HepG2 (cell line): ENCODE data around the gene CDYL2. TPM values are rescaled to one million over a fixed set of nuclear protein-coding genes. Genes with fewer than 3 reads are reported as not detected.

ENCODE experiments used
- ATAC-seq: fragments of 200-7000 bp; cut with Tn5 transposase; 3 replicates; pipeline ENCODE4 v1.9.1; 2020; ENCODE audit warnings: mild to moderate bottlenecking, moderate library complexity
- BruUV-seq: library from RNA; stranded (reverse); fragments of 400-500 nt; replicated peaks from 2 replicates; lab custom pipeline; 2021; lab: Mats Ljungman, UMichigan
- CTCF ChIA-PET: fragments of 300-600 bp; formaldehyde crosslinking; extraction: SDS; loops from one replicate; lab custom pipeline; 2021; ENCODE audit warnings: low total read pairs, inconsistent platforms, low intra/inter-chr PET ratio; lab: Yijun Ruan, JAX
- POLR2A ChIA-PET: fragments of 350-600 bp; sonication (Branson Sonifier 250); formaldehyde crosslinking; loops from one replicate; lab custom pipeline; 2020; ENCODE audit warnings: antibody characterized with exemption, inconsistent platforms; lab: Yijun Ruan, JAX
- DNase-seq: peaks from one replicate; pipeline ENCODE4 v3.0.0-alpha.2; 2015; ENCODE audit warnings: low spot score
- FAIRE-seq: peaks from 3 replicates; lab custom pipeline; 2011; peaks lifted over from hg19 to GRCh38; lab: Jason Lieb, UNC
- H2AFZ ChIP-seq: one replicate; pipeline ENCODE4 v1.6.1; 2011; ENCODE audit warnings: low read length, inconsistent platforms
- H3K27ac ChIP-seq: fragments of 300-600 bp; 3 replicates; pipeline ENCODE4 v1.8.0; 2011; ENCODE audit warnings: mixed run types, mild to moderate bottlenecking, mixed read lengths, low read length, inconsistent platforms; ENCODE audit not compliant: insufficient read depth; ENCODE audit errors: extremely low read length
- H3K27me3 ChIP-seq, 2 experiments: fragments of 200-600 bp in 1 of 2; 2 replicates in 1 of 2; 3 replicates in 1 of 2; pipeline versions ENCODE4 v1.6.0 to v1.8.0; 2011; ENCODE audit warnings: low read length in 2 of 2, mild to moderate bottlenecking in 2 of 2, moderate library complexity in 2 of 2, inconsistent platforms in 1 of 2; ENCODE audit not compliant: insufficient read depth in 2 of 2, control insufficient read depth in 1 of 2
- H3K36me3 ChIP-seq, 2 experiments: fragments of 200-600 bp in 1 of 2; replicated peaks in 1 of 2; 2 replicates in 1 of 2; 3 replicates in 1 of 2; pipeline versions ENCODE4 v1.5.1 to v1.8.0; 2011; ENCODE audit warnings: low read length in 2 of 2, inconsistent platforms in 1 of 2; ENCODE audit not compliant: insufficient read depth in 2 of 2, control insufficient read depth in 1 of 2
- H3K4me1 ChIP-seq: 2 replicates; pipeline ENCODE4 v1.5.1; 2012; ENCODE audit warnings: low read length, inconsistent platforms; ENCODE audit not compliant: insufficient read depth
- H3K4me2 ChIP-seq: 2 replicates; pipeline ENCODE4 v1.6.0; 2011; ENCODE audit warnings: low read depth, low read length, inconsistent platforms
- H3K4me3 ChIP-seq, 3 experiments: fragments of 200-600 bp in 1 of 3; sonication (generic), shearing (Covaris generic) in 1 of 3; replicated peaks in 1 of 3; 2 replicates each; pipeline ENCODE4 v1.5.1; 2011 to 2016; ENCODE audit warnings: low read length in 3 of 3, inconsistent platforms in 2 of 3, low read depth in 2 of 3, mild to moderate bottlenecking in 2 of 3, control low read depth in 1 of 3, mixed read lengths in 1 of 3; ENCODE audit not compliant: insufficient read depth in 1 of 3
- H3K79me2 ChIP-seq: one replicate; pipeline ENCODE4 v1.6.1; 2011; ENCODE audit warnings: low read length, inconsistent platforms; ENCODE audit not compliant: insufficient read depth
- H3K9ac ChIP-seq: 2 replicates; pipeline ENCODE4 v1.6.0; 2011; ENCODE audit warnings: mild to moderate bottlenecking, low read depth, low read length, inconsistent platforms; ENCODE audit not compliant: insufficient read depth
- H3K9me3 ChIP-seq: 2 replicates; pipeline ENCODE4 v1.5.1; 2012; ENCODE audit warnings: mild to moderate bottlenecking, low read length
- H4K20me1 ChIP-seq: 2 replicates; pipeline ENCODE4 v1.6.0; 2011; ENCODE audit warnings: inconsistent platforms, mild to moderate bottlenecking, low read length, moderate library complexity; ENCODE audit not compliant: insufficient read depth
- GFI1 ChIP-seq: sonication (generic); formaldehyde crosslinking; IDR thresholded peaks from 2 replicates; pipeline ENCODE4 v1.5.0; 2020; ENCODE audit warnings: missing genetic modification reagents, mild to moderate bottlenecking, borderline replicate concordance
- MNT ChIP-seq: fragments of 450-650 bp; IDR thresholded peaks from 2 replicates; pipeline ENCODE4 v1.6.1; 2016
- ZFYVE20 ChIP-seq: sonication (generic); formaldehyde crosslinking; IDR thresholded peaks from 2 replicates; pipeline ENCODE4 v1.8.0; 2023; ENCODE audit warnings: low read depth, mild to moderate bottlenecking, moderate library complexity, missing genetic modification reagents, borderline replicate concordance
- ZNF782 ChIP-seq: sonication (generic); formaldehyde crosslinking; IDR thresholded peaks from 2 replicates; pipeline ENCODE4 v1.4.0; 2020; ENCODE audit warnings: missing genetic modification reagents, mild to moderate bottlenecking, borderline replicate concordance
- WGBS: methylation state at CpG from one replicate; pipeline ENCODE4 v1.1.6; 2017; ENCODE audit warnings: low lambda C conversion rate; 5-methylcytosine and 5-hydroxymethylcytosine counted together
- in situ Hi-C: cut with HindIII; loops from 2 replicates; pipeline ENCODE4 v1.10.0; 2017; ENCODE audit warnings: low pct_unique_long_range_greater_than_20kb; ENCODE audit not compliant: extremely low pct_ligation_motif_present
- intact Hi-C: fragments of 100-400 bp; cut with micrococcal nuclease; formaldehyde crosslinking; loops from one replicate; pipeline ENCODE4 v1.10.0; 2022; ENCODE audit not compliant: unreplicated experiment
- polyA plus RNA-seq, 8 experiments: library from polyadenylated mRNA; depleted of rRNA in 3 of 8; stranded (reverse) in 7 of 8; unstranded in 1 of 8; fragments of >200 nt; fragmentation: Illumina TruSeq in 4 of 8; extraction: Trizol in 4 of 8; gene quantifications; 2 replicates each; pipeline versions ENCODE4 v1.2.1 to v1.2.3, GENCODE V29; 2011 to 2016; ENCODE audit warnings: low read depth in 4 of 8, missing spikeins in 1 of 8, mixed read lengths in 1 of 8; ENCODE audit not compliant: insufficient read depth in 1 of 8
- total RNA-seq, 5 experiments: library from RNA; depleted of rRNA; stranded (reverse); fragments of >200 nt; fragmentation: Illumina TruSeq; extraction: Trizol; gene quantifications; 2 replicates each; pipeline ENCODE4 v1.2.3, GENCODE V29; 2016; ENCODE audit warnings: low read depth in 1 of 5

CDYL2 gene
- total and polyA plus RNA-seq, 2 of the 13 experiments (the other 11 are each of a cell fraction or from before 2014, with no cell fraction given), result 0.07 to 0.35 TPM

GRCh38 chr16:80669673-80670072 lies 134.7 kb downstream of the CDYL2 start:
- Histone ChIP-seq H2AFZ (no peak overlapping the region), H3K27ac (no peak overlapping the region), H3K4me2 (no peak overlapping the region), H3K36me3 (no peaks in the 10 kb centered on the region), H3K4me3 (no peak overlapping the region), H3K9ac (no peak overlapping the region), H3K27me3 (peaks cover 0 to 17% of the 10 kb centered on the region in 2 experiments; a peak in 2 of 5 replicates), H4K20me1 (no peaks in the 10 kb centered on the region), H3K4me1 (no peaks in the 10 kb centered on the region), H3K9me3 (no peaks in the 10 kb centered on the region), H3K79me2 (no peaks in the 10 kb centered on the region)
- CTCF ChIA-PET, result no interaction called here
- TF ChIP-seq ZFYVE20 (CRISPR knock-in tag) (no peak), ZNF782 (no peak), MNT (peak; percentile 58)
- WGBS, result no CpG with 5 or more reads among the region's 6 CpGs
- intact Hi-C loops, result no loop called here
- FAIRE-seq (no peak), DNase-seq (no peak), ATAC-seq (no peak)
- POLR2A ChIA-PET, result no interaction called here
- in situ Hi-C loops, result no loop called here
- no TSS peak for BruUV-seq

DNA sequence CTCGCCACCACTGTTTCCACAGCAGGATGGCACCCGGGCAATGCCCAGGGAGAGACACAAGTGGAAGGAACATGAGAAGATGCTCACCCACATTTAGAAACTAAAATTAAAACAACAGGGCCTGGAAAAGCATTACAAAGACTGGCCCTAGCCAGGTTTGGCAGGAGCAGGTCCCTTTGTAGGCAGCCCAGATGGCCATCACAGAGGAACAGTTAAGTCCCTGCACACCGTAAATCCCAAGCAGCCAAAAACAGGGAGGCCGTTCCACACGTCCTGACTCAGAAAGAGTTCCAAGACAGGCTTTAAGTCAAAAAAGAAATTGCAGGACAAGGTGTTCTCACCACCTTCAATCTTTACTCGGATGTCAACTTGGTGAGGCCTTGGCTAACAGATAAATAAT lies 136.5 kb downstream of the CDYL2 start:
- H3K27ac ChIP-seq, result no peak overlapping the region
- H3K27me3 ChIP-seq, result peaks cover 0 to 14% of the 10 kb centered on the region in 2 experiments; a peak in 2 of 5 replicates
- no peaks in the 10 kb centered on the region for H3K79me2 ChIP-seq
- BruUV-seq, result no TSS peak
- ChIA-PET POLR2A (no interaction called here), CTCF (no interaction called here)
- no peak overlapping the region for H2AFZ ChIP-seq
- intact Hi-C loops (no loop called here), in situ Hi-C loops (no loop called here)
- no peak overlapping the region for H3K9ac ChIP-seq
- no peaks in the 10 kb centered on the region for H3K4me1 ChIP-seq
- no peak overlapping the region for H3K4me2 ChIP-seq
- no peaks in the 10 kb centered on the region for H4K20me1 ChIP-seq
- 41% methylated on average over 6 of the region's 6 CpGs for WGBS
- ATAC-seq, result no peak
- H3K9me3 ChIP-seq, result no peaks in the 10 kb centered on the region
- no peak for DNase-seq
- no peaks in the 10 kb centered on the region for H3K36me3 ChIP-seq
- H3K4me3 ChIP-seq, result no peak overlapping the region
- no peak for TF ChIP-seq GFI1
- FAIRE-seq, result no peak
